ENCODE measurements around the gene SLC1A4. TPM values are rescaled to one million over a fixed set of nuclear protein-coding genes. Genes with fewer than 3 reads are reported as not detected.

SLC1A4 gene
- total RNA-seq, 4 donors from 2014 or later = 5.9 to 18.7 (median 9.1) TPM

GRCh38 chr2:65062843-65063825 is 73.9 kb downstream of the SLC1A4 start:
- in situ Hi-C loops (cut with MboI; ENCODE audit: low pct_ligation_motif_present in 1 of 4, low pct_unique_long_range_greater_than_20kb in 1 of 4, low sequenced_read_pairs in 3 of 4) = loop anchor here in 3 of 4 donors (10.0 to 25.0 kb wide), 3 partner anchors 122 to 499 kb away; no protein-coding TSS in a partner anchor
- intact Hi-C loops (cut with DNase I; ENCODE audit: low total_unique reads) = no loop called here
- Histone ChIP-seq H3K4me3 (no peak overlapping the region), H3K9me3 (no peaks in the 10 kb centered on the region), H3K4me1 (peaks cover 11 to 72% (median 32%) of the 10 kb centered on the region in 4 donors), H3K36me3 (no peaks in the 10 kb centered on the region), H3K27ac (peak overlapping the region in 2 of 4 donors; percentile 36 to 71), H3K27me3 (no peaks in the 10 kb centered on the region)
- DNase-seq = no peak
- TF ChIP-seq EP300 (IDR thresholded peaks at IDR 0.05; ENCODE audit: low read depth) = no peak
- TF ChIP-seq CTCF (IDR thresholded peaks at IDR 0.05) = no peak
- TF ChIP-seq POLR2AphosphoS5 (IDR thresholded peaks at IDR 0.05) = no peak
- no peak for TF ChIP-seq POLR2A (IDR thresholded peaks at IDR 0.05)
- 58 to 77% methylated on average over 3 to 13 of the region's 13 CpGs for WGBS, 2 donors (ENCODE audit: low coverage in 1 of 2)

- H3K27me3 ChIP-seq = no peaks in the 10 kb centered on the region
- no peak overlapping the region for H3K4me3 ChIP-seq
- intact Hi-C loops (cut with DNase I; ENCODE audit: low total_unique reads) = no loop called here
- peak overlapping the region; percentile 51 to 74 (median 68) for H3K27ac ChIP-seq
- WGBS, 2 donors (ENCODE audit: low coverage in 1 of 2) = 28 to 31% methylated on average over 6 to 14 of the region's 14 CpGs
- in situ Hi-C loops (cut with MboI; ENCODE audit: low pct_ligation_motif_present in 1 of 4, low pct_unique_long_range_greater_than_20kb in 1 of 4, low sequenced_read_pairs in 3 of 4) = loop anchor here in 3 of 4 donors (10.0 to 25.0 kb wide), 3 partner anchors 120 to 497 kb away; no protein-coding TSS in a partner anchor
- DNase-seq = peak; percentile 54
- TF ChIP-seq POLR2AphosphoS5 (IDR thresholded peaks at IDR 0.05) (peak in 2 of 3 donors; percentile 12 to 14), POLR2A (IDR thresholded peaks at IDR 0.05) (no peak), CTCF (IDR thresholded peaks at IDR 0.05) (peak; percentile 66 to 95 (median 76)), EP300 (IDR thresholded peaks at IDR 0.05; ENCODE audit: low read depth) (no peak)
- no peaks in the 10 kb centered on the region for H3K9me3 ChIP-seq
- peaks cover 11 to 73% (median 28%) of the 10 kb centered on the region in 4 donors for H3K4me1 ChIP-seq
- H3K36me3 ChIP-seq = no peaks in the 10 kb centered on the region
Observed at GRCh38 chr2:65064728-65065552, 75.7 kb downstream of the SLC1A4 start.

- in situ Hi-C loops (cut with MboI; ENCODE audit: low pct_ligation_motif_present in 1 of 4, low pct_unique_long_range_greater_than_20kb in 1 of 4, low sequenced_read_pairs in 3 of 4) = loop anchor here in 3 of 4 donors (10.0 to 25.0 kb wide), 3 partner anchors 117 to 494 kb away; no protein-coding TSS in a partner anchor
- intact Hi-C loops (cut with DNase I; ENCODE audit: low total_unique reads) = no loop called here
- Histone ChIP-seq H3K27ac (no peak overlapping the region), H3K4me1 (peaks cover 21 to 65% (median 33%) of the 10 kb centered on the region in 4 donors), H3K27me3 (no peaks in the 10 kb centered on the region), H3K9me3 (no peaks in the 10 kb centered on the region), H3K4me3 (no peak overlapping the region), H3K36me3 (peaks cover 0 to 4% (median 0%) of the 10 kb centered on the region in 4 donors)
- 75% methylated on average over 14 of the region's 14 CpGs; no CpG with 5 or more reads in 1 of the 2 donors for WGBS, 2 donors (ENCODE audit: low coverage in 1 of 2)
- DNase-seq = no peak
- TF ChIP-seq EP300 (IDR thresholded peaks at IDR 0.05; ENCODE audit: low read depth) (no peak), POLR2AphosphoS5 (IDR thresholded peaks at IDR 0.05) (no peak)
Observed at GRCh38 chr2:65067806-65068553, 78.8 kb downstream of the SLC1A4 start.

GRCh38 chr2:65069439-65069824 is 80.2 kb downstream of the SLC1A4 start:
- WGBS, 2 donors (ENCODE audit: low coverage in 1 of 2) = 60 to 95% methylated on average over 1 to 6 of the region's 6 CpGs
- in situ Hi-C loops (cut with MboI; ENCODE audit: low pct_ligation_motif_present in 1 of 4, low pct_unique_long_range_greater_than_20kb in 1 of 4, low sequenced_read_pairs in 3 of 4) = loop anchor here in 3 of 4 donors (10.0 to 25.0 kb wide), 3 partner anchors 115 to 493 kb away; no protein-coding TSS in a partner anchor
- Histone ChIP-seq H3K4me3 (no peak overlapping the region), H3K9me3 (no peaks in the 10 kb centered on the region), H3K27me3 (no peaks in the 10 kb centered on the region), H3K36me3 (peaks cover 0 to 4% (median 0%) of the 10 kb centered on the region in 4 donors), H3K27ac (peak overlapping the region; percentile 30 to 67 (median 49)), H3K4me1 (peaks cover 18 to 51% (median 28%) of the 10 kb centered on the region in 4 donors)
- DNase-seq = no peak
- TF ChIP-seq POLR2AphosphoS5 (IDR thresholded peaks at IDR 0.05) = no peak
- TF ChIP-seq EP300 (IDR thresholded peaks at IDR 0.05; ENCODE audit: low read depth) = no peak
- intact Hi-C loops (cut with DNase I; ENCODE audit: low total_unique reads) = no loop called here

Measured in transverse colon (tissue), 4 donors.